HG02981 (cell line): ENCODE data around the gene DROSHA.

Source experiments
- ATAC-seq: cut with Tn5 transposase; IDR thresholded peaks from one replicate; pipeline ENCODE4 v1.9.1; 2021; ENCODE audit warnings: mild to moderate bottlenecking, moderate library complexity; ENCODE audit not compliant: unreplicated experiment

DROSHA gene

DNA sequence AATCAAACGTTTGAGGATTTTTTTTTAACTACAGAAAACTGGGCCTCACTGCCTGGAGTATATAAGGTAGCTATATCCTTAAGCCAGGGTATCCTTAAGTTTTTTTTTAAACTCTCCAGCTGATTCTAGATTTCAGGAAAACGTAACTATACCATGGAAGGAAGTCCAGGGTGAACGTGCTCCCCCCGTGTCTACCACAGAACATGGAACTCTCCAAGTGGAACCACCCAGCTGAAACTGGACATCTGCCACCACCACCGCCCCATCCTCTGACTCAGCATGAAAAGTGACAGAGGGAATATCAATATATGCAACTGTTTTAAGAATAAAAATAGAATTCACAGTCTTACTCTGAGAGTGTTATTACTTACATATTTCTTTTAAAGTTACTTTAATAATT is 61.3 kb downstream of the DROSHA start:
- ATAC-seq = no peak

DNA sequence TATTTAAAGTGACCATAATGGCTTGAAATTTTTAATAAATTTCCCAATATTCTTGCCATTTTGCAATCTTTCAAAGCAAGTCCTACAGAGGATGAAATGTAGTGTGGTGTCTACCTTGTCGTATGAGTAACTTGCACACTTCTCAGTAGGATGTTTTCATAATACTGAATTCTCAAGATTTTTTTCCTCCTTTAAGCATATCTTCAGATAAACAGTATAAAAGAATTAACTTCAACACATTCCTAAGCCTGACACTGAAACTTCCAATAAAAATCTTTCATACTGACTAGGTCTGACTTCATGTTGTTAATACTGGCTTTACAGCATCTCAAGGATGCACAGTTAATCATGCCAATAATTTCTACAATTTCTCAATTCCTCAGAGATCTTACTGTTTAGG is 62.0 kb downstream of the DROSHA start:
- no peak for ATAC-seq

DNA sequence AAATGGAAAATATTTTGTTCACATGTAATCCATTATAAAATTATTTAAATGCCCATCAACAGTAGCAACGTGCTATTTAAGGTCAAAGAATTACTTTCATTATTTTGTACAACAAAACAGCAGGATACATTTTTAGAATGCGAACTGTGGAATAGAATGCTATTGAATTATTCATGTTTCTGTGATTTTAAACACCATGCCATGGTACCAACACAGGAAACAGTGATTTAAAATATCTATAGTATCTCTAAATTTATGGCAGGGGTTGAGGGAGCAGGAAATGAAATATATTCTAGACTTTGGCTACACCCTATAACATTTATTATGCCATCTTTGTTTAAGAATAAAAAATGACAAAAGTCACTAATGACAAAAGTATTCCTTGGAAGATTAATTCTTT is 62.4 kb downstream of the DROSHA start:
- no peak for ATAC-seq

DNA sequence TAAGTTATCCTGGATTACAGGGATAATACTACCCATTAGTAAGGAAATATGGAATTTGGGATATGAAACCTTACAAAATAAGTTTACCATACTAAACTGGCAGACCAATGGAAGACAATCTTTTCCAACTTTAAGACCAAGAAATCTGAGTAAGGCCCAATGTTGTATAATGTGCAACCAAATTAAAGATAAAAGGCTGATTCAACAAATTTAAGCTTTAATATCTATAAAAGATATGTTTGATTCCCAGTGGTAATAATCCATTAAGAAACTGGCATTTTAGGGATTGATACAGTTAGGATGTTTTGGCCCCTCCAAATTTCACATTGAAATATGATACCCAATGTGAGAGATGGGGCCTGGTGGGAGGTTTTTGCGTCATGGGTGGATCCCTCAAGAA is 66.6 kb downstream of the DROSHA start:
- ATAC-seq = no peak

GRCh38 chr5:31464081-31464480 is 67.8 kb downstream of the DROSHA start:
- no peak for ATAC-seq

GRCh38 chr5:31463351-31463750 is 68.5 kb downstream of the DROSHA start:
- ATAC-seq = no peak

DNA sequence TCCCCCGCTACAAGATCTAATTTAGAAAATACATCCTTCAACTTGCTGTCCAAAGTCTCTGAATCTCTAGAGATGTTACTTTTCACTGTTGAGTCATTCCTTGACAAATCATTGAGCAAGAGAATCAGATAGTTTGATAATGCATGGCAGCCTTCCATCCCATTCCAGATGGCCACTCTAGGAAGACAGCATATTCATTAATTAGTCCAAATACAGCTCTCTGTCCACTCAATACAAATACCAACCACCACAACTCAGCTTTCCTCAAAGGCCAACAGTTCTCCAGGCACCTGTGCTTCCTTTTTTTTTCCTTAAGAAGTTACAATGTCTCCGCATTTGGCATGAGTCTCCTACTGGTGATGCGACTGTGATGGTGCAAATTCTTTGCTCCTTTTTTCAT is 72.3 kb downstream of the DROSHA start:
- no peak for ATAC-seq

DNA sequence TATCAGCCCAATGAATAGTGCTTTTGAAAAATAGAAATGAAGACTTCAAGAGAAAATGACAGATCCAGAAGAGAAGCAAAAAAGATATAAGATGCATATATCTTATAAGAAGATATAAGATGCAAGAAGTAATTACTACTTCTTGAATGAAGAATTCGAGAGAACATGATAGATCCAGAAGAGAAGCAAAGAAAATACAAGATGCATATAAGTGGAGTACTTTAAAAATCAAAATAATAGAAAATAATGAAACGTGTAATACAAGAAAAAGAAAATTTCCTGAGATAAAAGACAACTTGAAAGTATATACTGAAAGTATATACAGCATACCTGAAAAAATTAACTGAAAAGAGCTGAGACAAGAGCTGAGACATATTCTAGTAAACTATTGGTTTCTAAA is 76.7 kb downstream of the DROSHA start:
- ATAC-seq = no peak

- no peak for ATAC-seq
Measured at GRCh38 chr5:31453522-31453921, 78.4 kb downstream of the DROSHA start.

- no peak for ATAC-seq
Measured at GRCh38 chr5:31452314-31452713, 79.6 kb downstream of the DROSHA start.

- no peak for ATAC-seq
Measured at GRCh38 chr5:31449962-31450361, 81.9 kb downstream of the DROSHA start.

DNA sequence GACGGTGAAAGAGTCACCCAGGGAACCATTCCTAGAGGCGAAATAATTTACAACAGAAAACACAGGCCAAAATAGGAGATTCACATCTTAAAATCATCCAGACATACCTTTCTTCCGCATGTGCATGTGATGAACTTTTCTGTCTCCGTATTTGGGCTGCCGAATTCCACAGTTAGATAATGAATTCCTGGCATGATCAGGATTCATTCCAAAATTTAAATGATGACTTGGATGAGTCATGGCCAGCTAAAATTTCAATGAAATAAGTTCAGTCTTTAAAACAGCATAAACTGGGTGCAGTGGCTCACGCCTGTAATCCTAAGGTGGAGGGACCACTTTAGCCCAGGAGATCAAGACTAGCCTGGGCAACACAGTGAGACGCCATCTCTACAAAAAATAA is 82.7 kb downstream of the DROSHA start:
- ATAC-seq = no peak

DNA sequence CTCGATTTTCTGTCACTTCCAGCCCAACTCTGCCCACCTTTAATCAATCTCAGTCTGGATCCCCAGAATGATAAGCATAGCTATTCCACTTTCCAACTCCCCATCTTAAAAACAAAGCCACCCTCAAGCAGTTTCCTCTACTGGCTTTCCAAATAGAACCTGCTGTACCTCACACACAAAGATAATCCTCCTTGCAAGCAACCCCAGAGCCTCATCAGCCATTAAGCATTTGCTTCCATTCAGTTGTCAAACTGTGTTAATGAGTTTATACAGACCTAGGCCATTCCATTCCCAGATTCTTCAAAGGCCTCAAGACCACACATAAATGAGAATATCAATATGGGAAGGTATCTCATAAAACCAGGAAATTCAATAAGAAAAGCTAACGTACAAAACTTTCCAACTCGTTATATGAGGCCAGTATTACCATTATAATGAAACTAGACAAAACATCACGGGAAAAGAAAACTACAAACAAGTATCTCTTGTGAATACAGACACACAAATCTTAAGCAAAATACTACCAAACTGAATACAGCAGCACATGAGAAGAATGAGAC is 86.8 kb downstream of the DROSHA start:
- ATAC-seq = no peak

DNA sequence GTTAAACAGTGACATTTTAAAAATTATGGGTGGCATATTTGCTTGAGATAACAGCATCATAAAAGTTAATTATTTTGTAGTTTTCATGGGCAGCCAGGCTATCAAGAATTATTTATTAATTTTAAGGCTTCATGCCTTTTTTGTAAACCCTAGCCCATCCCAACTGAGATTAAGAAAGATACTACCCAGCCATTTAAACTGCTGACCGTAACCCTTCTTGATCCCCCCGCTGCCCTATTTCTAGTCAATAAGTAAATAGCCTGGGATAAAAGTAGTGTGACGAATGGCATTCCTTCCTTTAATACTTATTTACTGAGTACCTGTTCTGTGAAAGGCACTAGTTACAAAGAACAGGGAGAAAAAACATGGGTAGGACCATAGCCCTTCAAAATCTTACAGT is 88.3 kb downstream of the DROSHA start:
- no peak for ATAC-seq

GRCh38 chr5:31442058-31442745 is 89.7 kb downstream of the DROSHA start:
- ATAC-seq = no peak

DNA sequence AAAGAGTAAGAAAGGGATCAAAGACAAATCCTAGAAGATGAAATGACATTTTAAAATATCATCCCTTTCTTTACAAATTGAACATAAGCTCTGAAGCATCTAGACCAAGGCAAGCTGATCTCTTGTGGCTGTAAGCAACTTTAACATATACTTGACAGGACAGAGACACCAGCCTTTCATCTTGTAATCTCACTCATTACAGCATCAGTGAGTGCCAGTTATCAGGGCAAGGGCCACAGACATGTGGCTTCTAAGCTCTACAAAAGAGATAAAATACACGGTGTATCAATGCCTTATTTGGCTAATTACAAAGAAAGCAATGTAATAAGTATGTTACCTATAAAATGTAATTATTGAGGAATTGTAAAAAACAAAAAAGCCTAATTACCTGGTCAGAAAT is 95.0 kb downstream of the DROSHA start:
- no peak for ATAC-seq

DNA sequence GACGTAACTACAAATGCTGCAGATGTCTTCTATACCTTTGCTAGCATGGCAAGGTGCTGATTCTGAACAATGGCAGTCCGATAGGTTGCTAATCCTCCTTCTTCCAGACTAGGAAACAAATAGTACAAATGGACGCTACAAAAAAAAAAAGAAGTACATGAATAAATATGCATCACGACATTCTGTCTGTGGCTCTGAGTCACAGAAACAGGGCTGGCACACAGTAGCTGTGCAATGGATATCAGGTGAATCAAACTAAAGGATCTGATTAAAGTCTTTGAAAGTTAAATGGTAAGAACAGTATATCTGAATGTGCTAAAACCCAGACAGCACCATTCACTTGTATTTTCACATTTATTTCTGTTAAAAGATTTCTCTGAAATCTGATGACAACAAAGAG is 96.2 kb downstream of the DROSHA start:
- no peak for ATAC-seq

DNA sequence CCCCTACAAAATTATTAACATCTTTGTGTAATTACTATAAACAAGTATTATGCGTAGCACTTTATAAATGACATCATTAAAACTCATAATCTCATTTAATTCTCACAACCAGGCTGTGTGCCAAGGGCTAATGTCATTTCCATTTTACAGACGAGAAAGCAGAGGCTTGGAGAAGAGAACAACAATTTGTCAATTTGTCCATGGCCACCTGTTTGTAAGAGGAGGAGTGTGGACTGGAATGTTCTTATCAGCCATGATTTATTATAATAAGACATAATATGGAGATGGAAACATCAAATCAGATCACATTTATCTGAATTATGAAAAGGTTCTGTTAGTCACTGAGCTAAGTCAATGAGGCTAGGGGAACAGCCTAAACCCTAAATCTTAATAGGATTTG is 97.0 kb downstream of the DROSHA start:
- ATAC-seq = no peak

- no peak for ATAC-seq
Measured at GRCh38 chr5:31433229-31433628, 98.7 kb downstream of the DROSHA start.

DNA sequence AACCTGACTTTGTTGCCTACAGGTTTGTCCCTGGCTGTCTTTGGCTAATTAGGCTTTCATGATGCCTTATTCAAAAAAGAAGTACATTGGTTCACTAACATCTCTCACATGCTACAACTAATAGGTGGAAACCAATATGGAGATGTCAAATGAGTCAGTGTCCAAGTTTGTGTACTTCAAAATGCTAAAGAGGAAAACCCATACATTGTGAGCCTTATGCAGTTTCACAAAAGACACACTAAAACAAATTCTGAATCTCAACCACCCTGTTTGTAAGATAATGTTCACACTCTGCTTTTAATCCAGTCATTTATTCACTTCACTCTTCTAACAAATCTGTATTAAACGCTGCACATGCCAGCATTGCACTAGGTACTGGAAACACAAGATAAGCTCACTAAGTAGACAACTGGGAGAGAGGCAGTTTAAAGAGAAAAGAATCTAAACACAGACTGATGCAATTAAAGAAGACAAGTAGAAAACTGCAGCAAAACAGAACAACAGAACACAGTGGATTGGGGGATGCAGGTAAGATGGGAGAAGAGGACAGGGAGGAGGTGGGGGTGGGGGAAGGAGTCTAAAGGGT is 104.1 kb downstream of the DROSHA start:
- ATAC-seq = no peak

- no peak for ATAC-seq
Measured at GRCh38 chr5:31427013-31427723, 104.7 kb downstream of the DROSHA start.
